BE2C (cell line): ENCODE measurements around the gene MKKS. TPM values are rescaled to one million over a fixed set of nuclear protein-coding genes. Genes with fewer than 3 reads are reported as not detected.
A peak's percentile ranks its signal among the peaks of the same experiment; 100 is the strongest.

ENCODE experiments used
- DNase-seq: peaks from one replicate; pipeline ENCODE4 v3.0.0-alpha.2; 2020
- H3K27me3 ChIP-seq: fragments of 250-450 bp; sonication (Bioruptor Pico); 2 replicates; pipeline ENCODE4 v1.5.1; 2020; ENCODE audit warnings: mild to moderate bottlenecking
- H3K36me3 ChIP-seq: fragments of 250-450 bp; sonication (Bioruptor Pico); 2 replicates; pipeline ENCODE4 v1.5.1; 2020; ENCODE audit warnings: mild to moderate bottlenecking
- H3K4me1 ChIP-seq: fragments of 250-450 bp; sonication (Bioruptor Pico); 2 replicates; pipeline ENCODE4 v1.5.1; 2020
- H3K4me3 ChIP-seq: 2 replicates; pipeline ENCODE4 v1.5.1; 2011; ENCODE audit warnings: low read depth, low read length
- H3K9me3 ChIP-seq: fragments of 250-450 bp; sonication (Bioruptor Pico); 2 replicates; pipeline ENCODE4 v1.5.1; 2020
- CTCF ChIP-seq: IDR thresholded peaks from 2 replicates; pipeline ENCODE4 v1.5.1; 2012; ENCODE audit warnings: mild to moderate bottlenecking, low read depth, low read length
- polyA plus RNA-seq: library from polyadenylated mRNA; unstranded; fragments of >200 nt; gene quantifications from one replicate; pipeline ENCODE4 v1.2.1, GENCODE V29; 2012; ENCODE audit warnings: low read depth, missing spikeins; ENCODE audit not compliant: insufficient read length, insufficient read depth

Gene MKKS
- polyA plus RNA-seq: 21.0 TPM

- TF ChIP-seq CTCF: 0 out of 2 replicates have a peak, but pooled peaks have one; percentile 9
- Histone ChIP-seq H3K36me3 (no peaks in the 10 kb centered on the region; the same call in 1 of the 2 replicates), H3K9me3 (no peaks in the 10 kb centered on the region), H3K4me3 (peak within 1 kb of the TSS; percentile 84), H3K4me1 (no peaks in the 10 kb centered on the region), H3K27me3 (no peaks in the 10 kb centered on the region)
- peak; percentile 94 for DNase-seq
These were observed at the start of gene MKKS for GRCh38 chr20:10433623-10434466. TSS of gene MKKS (minus strand) at chr20:10434222. CDS start at chr20:10413514, 20,708 bp downstream.

- Histone ChIP-seq H3K27me3 (no peaks in the 10 kb centered on the region), H3K4me1 (no peaks in the 10 kb centered on the region), H3K9me3 (no peaks in the 10 kb centered on the region), H3K4me3 (no peak overlapping the region), H3K36me3 (no peaks in the 10 kb centered on the region)
- TF ChIP-seq CTCF: no peak
- no peak for DNase-seq
These were observed 49.7 kb upstream of the MKKS start for GRCh38 chr20:10483691-10484090.

GRCh38 chr20:10481676-10482075 lies 47.7 kb upstream of the MKKS start:
- DNase-seq: no peak
- Histone ChIP-seq H3K36me3 (no peaks in the 10 kb centered on the region), H3K9me3 (no peaks in the 10 kb centered on the region), H3K4me3 (no peak overlapping the region), H3K4me1 (no peaks in the 10 kb centered on the region), H3K27me3 (no peaks in the 10 kb centered on the region)
- TF ChIP-seq CTCF: no peak

GRCh38 chr20:10478930-10479329 lies 44.9 kb upstream of the MKKS start:
- H3K4me1 ChIP-seq: peaks cover 3% of the 10 kb centered on the region; the same call in 1 of the 2 replicates
- no peak overlapping the region for H3K4me3 ChIP-seq
- H3K36me3 ChIP-seq: no peaks in the 10 kb centered on the region
- TF ChIP-seq CTCF: 0 out of 2 replicates have a peak, but pooled peaks have one; percentile 3
- H3K27me3 ChIP-seq: no peaks in the 10 kb centered on the region
- H3K9me3 ChIP-seq: no peaks in the 10 kb centered on the region
- DNase-seq: no peak

- Histone ChIP-seq H3K36me3 (no peaks in the 10 kb centered on the region), H3K4me1 (peaks cover 3% of the 10 kb centered on the region; the same call in 1 of the 2 replicates), H3K9me3 (no peaks in the 10 kb centered on the region), H3K4me3 (no peak overlapping the region), H3K27me3 (no peaks in the 10 kb centered on the region)
- TF ChIP-seq CTCF: no peak
- DNase-seq: no peak
These were observed 44.2 kb upstream of the MKKS start for GRCh38 chr20:10478205-10478604.

GRCh38 chr20:10476319-10476724 lies 42.3 kb upstream of the MKKS start:
- Histone ChIP-seq H3K4me3 (no peak overlapping the region), H3K36me3 (no peaks in the 10 kb centered on the region), H3K4me1 (peaks cover 3% of the 10 kb centered on the region; the same call in 1 of the 2 replicates), H3K9me3 (no peaks in the 10 kb centered on the region), H3K27me3 (no peaks in the 10 kb centered on the region)
- no peak for TF ChIP-seq CTCF
- DNase-seq: no peak
